ENCODE measurements around the gene FRAT1. TPM values are rescaled to one million over a fixed set of nuclear protein-coding genes. Genes with fewer than 3 reads are reported as not detected.

FRAT1 gene
- total and polyA plus RNA-seq, 2 of the 8 experiments (the other 6 are each of a cell fraction or from before 2014, with no cell fraction given): 1.9 to 5.2 TPM

GRCh38 chr10:97356318-97356914, 37.3 kb downstream of the FRAT1 start:
- WGBS, 2 experiments (ENCODE audit: extremely low coverage in 1 of 2, insufficient coverage in 1 of 2, insufficient read length in 1 of 2, insufficient replicate concordance in 2 of 2, low coverage in 1 of 2, low lambda C conversion rate in 2 of 2, missing lambda C conversion rate in 1 of 2): 96% methylated on average over 6 of the region's 6 CpGs; no CpG with 5 or more reads in 1 of the 2 experiments
- POLR2A ChIA-PET (ENCODE audit: partially characterized antibody): interaction anchor here (0.8 to 1.5 kb wide), 11 partner anchors 9 to 77 kb away, joined by 3 to 7 read pairs (median 4); partner anchors contain the start of genes FRAT1 and RRP12
- no peak for TF ChIP-seq TEAD4 (IDR thresholded peaks at IDR 0.05; ENCODE audit: low read depth, low read length)
- no peak for TF ChIP-seq TCF12 (IDR thresholded peaks at IDR 0.05; ENCODE audit: low read depth, low read length)
- no peak for TF ChIP-seq ZNF274 (IDR thresholded peaks at IDR 0.05; ENCODE audit: borderline replicate concordance, extremely low read depth, low read length)
- no peak for TF ChIP-seq POLR2AphosphoS5 (IDR thresholded peaks at IDR 0.05; ENCODE audit: low read depth, low read length)
- TF ChIP-seq KDM4A (IDR thresholded peaks at IDR 0.05; ENCODE audit: low read depth, low read length, severe bottlenecking): no peak
- no peak for TF ChIP-seq SAP30 (IDR thresholded peaks at IDR 0.05; ENCODE audit: insufficient read depth, insufficient replicate concordance, low read length)
- no peak for TF ChIP-seq HDAC6 (IDR thresholded peaks at IDR 0.05; ENCODE audit: low read depth, low read length)
- TF ChIP-seq ASH2L (IDR thresholded peaks at IDR 0.05; ENCODE audit: low read length): no peak
- TF ChIP-seq CREB1 (IDR thresholded peaks at IDR 0.05): no peak
- TF ChIP-seq JUND (IDR thresholded peaks at IDR 0.05; ENCODE audit: low read length): no peak
- TF ChIP-seq ATF3 (IDR thresholded peaks at IDR 0.05; ENCODE audit: insufficient read depth, low read depth, low read length): no peak
- TF ChIP-seq RFX5 (IDR thresholded peaks at IDR 0.05; ENCODE audit: borderline replicate concordance, low read depth, low read length): no peak
- no peak for TF ChIP-seq MAFK (IDR thresholded peaks at IDR 0.05; ENCODE audit: low read depth, low read length)

More at GRCh38 chr10:97356318-97356914, 37.3 kb downstream of the FRAT1 start:
- no peak overlapping the region for H4K8ac ChIP-seq (ENCODE audit: extremely low read depth, insufficient read depth, low read length)
- H3K14ac ChIP-seq (ENCODE audit: insufficient read length): no peak overlapping the region
- H4K91ac ChIP-seq (replicated peaks; ENCODE audit: insufficient read length, low read length): no peak overlapping the region
- peaks cover 4 to 23% (median 19%) of the 10 kb centered on the region in 4 experiments; a peak in 7 of 8 replicates for H3K36me3 ChIP-seq (ENCODE audit: control insufficient read depth in 2 of 4, insufficient read depth in 4 of 4, low read length in 3 of 4)
- DNase-seq (ENCODE audit: low read depth in 1 of 2, low spot score in 2 of 2): no peak
- no peak overlapping the region for H2BK15ac ChIP-seq (ENCODE audit: low read length)
- no peak overlapping the region for H3K4me3 ChIP-seq (ENCODE audit: extremely low read depth in 1 of 4, insufficient read depth in 2 of 4, low read depth in 3 of 4, low read length in 4 of 4)
- no peaks in the 10 kb centered on the region for H3K79me1 ChIP-seq (ENCODE audit: low read depth, low read length)
- H3K56ac ChIP-seq (replicated peaks; ENCODE audit: insufficient read length, low read depth, low read length): no peak overlapping the region
- CTCF ChIA-PET (ENCODE audit: partially characterized antibody): interaction anchor here (0.8 to 7.2 kb wide), 24 partner anchors 10 to 284 kb away, joined by 3 to 45 read pairs (median 4); partner anchors contain the start of gene ARHGAP19
- H3K23me2 ChIP-seq (ENCODE audit: low read depth, low read length): no peaks in the 10 kb centered on the region
- no peak overlapping the region for H3K23ac ChIP-seq (ENCODE audit: insufficient read length)
- no peak overlapping the region for H3K4ac ChIP-seq (replicated peaks; ENCODE audit: insufficient read length, low read depth, low read length)
- H2BK5ac ChIP-seq (ENCODE audit: low read depth, low read length): no peak overlapping the region
- H2AFZ ChIP-seq (ENCODE audit: low read length): no peak overlapping the region
- H3K9ac ChIP-seq (replicated peaks in 1 of 4; ENCODE audit: extremely low read depth in 1 of 4, low read depth in 3 of 4, low read length in 3 of 4): no peak overlapping the region
- peaks cover 0 to 3% of the 10 kb centered on the region in 2 experiments for H4K20me1 ChIP-seq (replicated peaks in 1 of 2; ENCODE audit: control insufficient read depth in 1 of 2, insufficient read depth in 2 of 2, low read length in 2 of 2)
- FAIRE-seq: no peak
- no peaks in the 10 kb centered on the region for H3K9me3 ChIP-seq (ENCODE audit: insufficient read depth in 2 of 2, low read depth in 1 of 2, low read length in 1 of 2)
- H2BK120ac ChIP-seq (replicated peaks; ENCODE audit: low read depth, low read length): no peak overlapping the region
- no peak overlapping the region for H3K18ac ChIP-seq (ENCODE audit: extremely low read depth, low read length)
- H3K4me2 ChIP-seq (ENCODE audit: insufficient read depth in 1 of 2, low read depth in 2 of 2, low read length in 2 of 2): no peak overlapping the region
- H2AK5ac ChIP-seq (ENCODE audit: low read depth, low read length): no peak overlapping the region
- H2BK20ac ChIP-seq (ENCODE audit: low read length): no peak overlapping the region
- no peak overlapping the region for H3K27ac ChIP-seq (ENCODE audit: low read depth, low read length)
- peaks cover 0 to 3% (median 1%) of the 10 kb centered on the region in 4 experiments; a peak in 3 of 7 replicates for H3K4me1 ChIP-seq (replicated peaks in 1 of 4; ENCODE audit: control insufficient read depth in 3 of 4, insufficient read depth in 4 of 4, low read length in 3 of 4)
- H3K79me2 ChIP-seq (ENCODE audit: control insufficient read depth in 1 of 2, insufficient read depth in 2 of 2, low read length in 2 of 2): no peaks in the 10 kb centered on the region
- no peak overlapping the region for H2BK12ac ChIP-seq (ENCODE audit: low read depth, low read length)
- H4K5ac ChIP-seq (ENCODE audit: insufficient read length, low read depth, low read length): no peak overlapping the region
- no peaks in the 10 kb centered on the region for H3K27me3 ChIP-seq (replicated peaks in 1 of 4; ENCODE audit: control insufficient read depth in 3 of 4, extremely low read depth in 1 of 4, insufficient read depth in 3 of 4, low read length in 3 of 4)

All from H1 (cell line).